GM18505 (cell line): Measurements from ENCODE around the gene PAFAH2.

Experiments used
- ATAC-seq: cut with Tn5 transposase; IDR thresholded peaks from one replicate; pipeline ENCODE4 v1.9.1; 2021; ENCODE audit not compliant: unreplicated experiment
- POLR2A ChIP-seq: IDR thresholded peaks from 4 replicates; pipeline ENCODE4 v1.6.1; 2011; ENCODE audit warnings: borderline replicate concordance; ENCODE audit not compliant: insufficient read depth, insufficient read length; ENCODE audit errors: extremely low read depth

The PAFAH2 gene

DNA sequence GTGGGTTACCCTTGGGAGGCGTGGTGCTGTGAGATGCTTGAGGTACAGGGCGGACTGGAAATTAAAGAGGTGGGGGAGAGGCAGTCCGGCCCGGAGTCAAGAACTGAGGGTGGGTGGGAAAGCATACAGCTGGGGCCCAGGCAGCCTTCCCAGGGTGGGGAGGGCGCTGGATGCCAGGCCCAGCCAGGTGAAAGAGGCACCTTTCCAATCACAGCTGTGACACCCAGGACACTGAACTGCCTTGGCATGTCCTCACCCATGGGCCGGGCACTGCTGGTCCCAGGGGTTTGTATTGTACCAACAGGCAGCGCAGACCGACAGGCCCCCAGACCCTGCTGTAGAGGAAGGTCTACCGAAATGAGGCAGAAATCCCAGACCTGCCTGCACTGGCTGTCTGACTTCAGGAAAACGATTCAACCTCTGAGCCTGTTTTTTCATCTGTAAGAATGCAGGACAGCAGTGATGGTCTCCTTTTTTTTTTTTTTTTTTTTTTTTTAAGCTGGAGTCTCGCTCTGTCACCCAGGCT is 39.0 kb upstream of the PAFAH2 start:
- TF ChIP-seq POLR2A: no peak
- no peak for ATAC-seq

DNA sequence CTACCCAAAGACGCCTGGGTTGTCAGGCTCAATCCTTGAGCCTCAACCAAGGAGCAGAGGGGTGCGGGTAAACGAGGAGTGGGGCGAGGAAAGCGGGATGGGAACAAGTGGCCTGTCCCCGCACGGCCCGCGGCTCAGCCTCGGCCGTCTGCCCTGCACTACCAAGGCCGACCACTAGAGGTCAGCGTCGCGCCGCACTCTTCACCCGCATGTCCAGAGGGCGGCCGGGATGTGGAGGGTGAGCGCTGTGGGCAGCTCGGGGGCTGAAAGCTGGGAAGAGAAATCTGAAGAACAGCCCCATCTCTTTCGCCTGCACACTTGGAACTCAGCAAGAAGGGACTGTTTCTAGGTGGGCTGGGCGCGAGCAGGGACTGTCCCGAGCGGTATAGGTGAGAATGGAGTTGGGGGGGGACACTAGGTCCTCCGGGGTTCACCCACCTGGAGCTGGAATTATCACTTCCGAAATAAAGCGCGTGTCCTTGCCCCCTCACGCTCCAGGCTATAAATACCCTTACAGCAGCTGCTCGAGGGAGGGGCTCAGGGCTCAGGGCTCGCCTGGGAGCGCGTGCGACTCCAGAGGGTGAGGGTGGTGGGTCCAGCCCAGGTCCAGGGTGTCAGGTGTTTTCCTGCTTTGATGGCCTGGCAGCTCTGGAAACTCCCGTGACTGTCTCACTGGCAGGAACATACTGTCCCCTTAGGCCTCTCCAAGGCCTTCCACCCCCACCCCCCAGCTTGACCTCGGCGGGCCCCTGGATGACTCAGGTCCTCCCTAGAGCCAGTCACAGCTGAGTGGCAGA is 38.3 kb upstream of the PAFAH2 start:
- peak; percentile 67 for ATAC-seq
- TF ChIP-seq POLR2A: no peak

DNA sequence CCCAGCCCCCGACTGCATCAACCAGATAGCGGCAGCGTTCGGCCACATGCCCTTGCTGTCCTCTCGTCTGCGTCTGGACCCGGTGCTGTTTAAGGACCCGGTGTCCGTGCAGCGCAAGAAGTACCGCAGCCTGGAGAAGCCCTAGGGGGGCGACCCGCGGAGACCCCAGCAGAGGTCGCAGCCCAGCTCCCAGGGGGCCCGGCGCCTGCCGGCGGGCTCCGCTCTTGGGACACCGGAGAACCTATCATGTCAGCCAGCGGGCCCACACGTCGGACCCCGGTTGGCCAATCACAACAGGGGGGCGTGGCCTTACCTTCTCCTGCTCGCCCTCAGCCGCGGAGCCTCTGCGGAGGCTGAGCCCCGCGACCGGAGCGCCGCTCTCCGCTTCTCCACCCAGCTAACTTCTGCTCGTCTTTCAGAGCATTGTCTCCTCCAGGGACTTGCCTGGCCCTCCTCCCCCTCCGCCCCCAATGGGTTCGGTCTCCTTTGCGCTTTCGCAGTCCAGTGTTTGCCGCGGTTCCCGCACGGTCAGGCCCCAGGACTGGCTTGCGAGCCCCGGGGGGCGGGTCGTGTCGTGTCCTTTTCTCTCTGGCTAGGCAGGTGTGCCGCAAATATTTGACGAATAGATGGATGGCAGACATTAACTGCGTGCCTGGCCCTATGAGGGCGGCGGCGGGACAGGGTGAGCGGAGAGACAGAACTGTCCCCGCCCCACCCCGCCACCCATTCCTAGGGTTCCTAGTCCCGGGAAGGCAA is 37.5 kb upstream of the PAFAH2 start:
- peak; percentile 38 for TF ChIP-seq POLR2A
- ATAC-seq: peak; percentile 73

DNA sequence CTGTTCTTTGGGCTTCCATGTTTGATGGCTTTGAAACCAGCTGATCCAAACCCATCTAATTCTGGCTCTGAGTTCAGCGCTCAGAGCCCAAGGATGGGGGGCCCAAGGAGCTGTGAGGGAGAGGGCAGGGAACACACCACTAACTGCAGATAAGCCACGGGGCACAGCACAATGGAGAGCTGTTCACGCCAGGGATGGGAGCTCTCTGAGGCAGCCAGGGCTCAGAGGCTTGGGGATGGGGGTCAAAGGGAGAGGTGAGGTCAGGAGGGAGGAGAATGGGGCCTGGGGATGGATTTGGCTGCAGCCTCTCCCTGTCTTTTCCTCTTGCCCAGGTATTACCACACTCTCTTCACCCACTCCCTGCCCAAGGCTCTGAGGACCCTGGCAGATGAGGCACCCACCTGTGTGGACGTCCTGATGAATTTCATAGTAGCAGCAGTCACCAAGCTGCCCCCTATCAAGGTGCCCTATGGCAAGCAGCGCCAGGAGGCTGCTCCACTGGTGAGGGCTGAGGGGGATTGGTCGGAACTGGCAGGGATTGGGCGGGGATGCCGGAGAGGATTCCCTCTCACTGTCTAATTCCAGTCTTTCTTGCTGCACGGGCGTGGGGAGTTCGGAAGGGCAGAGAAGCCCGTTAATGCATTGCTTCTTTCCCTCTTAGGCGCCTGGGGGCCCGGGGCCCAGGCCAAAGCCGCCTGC is 36.8 kb upstream of the PAFAH2 start:
- no peak for ATAC-seq
- TF ChIP-seq POLR2A: no peak

DNA sequence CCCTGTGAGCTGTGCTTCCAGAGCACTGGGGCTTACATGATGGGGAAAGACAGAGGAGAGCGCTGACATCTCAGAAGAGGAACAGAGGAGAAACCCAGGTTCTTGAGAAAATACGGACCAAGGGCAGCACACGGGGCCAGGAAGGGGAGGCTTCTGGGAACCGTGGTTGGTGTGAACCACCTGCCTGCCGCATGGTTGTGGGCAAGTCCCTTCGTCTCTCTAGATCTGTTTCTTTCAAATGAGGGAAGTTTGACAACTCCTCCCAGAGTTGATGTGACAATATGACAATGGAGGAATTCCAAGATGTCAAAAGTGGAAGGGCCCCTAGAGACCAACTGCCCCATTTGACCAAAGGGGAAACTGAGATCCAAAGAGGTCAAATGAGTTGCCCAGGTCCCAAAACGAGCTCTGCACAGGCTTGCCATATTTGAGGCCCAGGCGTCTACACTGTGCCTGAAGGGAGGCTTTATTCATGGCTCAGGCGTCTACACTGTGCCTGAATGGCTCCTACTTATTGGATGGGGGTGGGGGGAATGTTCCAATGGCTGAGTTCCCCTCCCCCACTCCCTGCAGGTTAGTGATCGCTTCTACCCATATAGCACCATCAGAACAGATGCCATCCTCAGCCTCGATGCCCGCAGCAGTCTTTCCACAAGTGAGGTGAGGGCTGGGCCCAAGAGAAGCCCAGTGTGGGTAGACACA is 34.9 kb upstream of the PAFAH2 start:
- TF ChIP-seq POLR2A: no peak
- ATAC-seq: no peak

DNA sequence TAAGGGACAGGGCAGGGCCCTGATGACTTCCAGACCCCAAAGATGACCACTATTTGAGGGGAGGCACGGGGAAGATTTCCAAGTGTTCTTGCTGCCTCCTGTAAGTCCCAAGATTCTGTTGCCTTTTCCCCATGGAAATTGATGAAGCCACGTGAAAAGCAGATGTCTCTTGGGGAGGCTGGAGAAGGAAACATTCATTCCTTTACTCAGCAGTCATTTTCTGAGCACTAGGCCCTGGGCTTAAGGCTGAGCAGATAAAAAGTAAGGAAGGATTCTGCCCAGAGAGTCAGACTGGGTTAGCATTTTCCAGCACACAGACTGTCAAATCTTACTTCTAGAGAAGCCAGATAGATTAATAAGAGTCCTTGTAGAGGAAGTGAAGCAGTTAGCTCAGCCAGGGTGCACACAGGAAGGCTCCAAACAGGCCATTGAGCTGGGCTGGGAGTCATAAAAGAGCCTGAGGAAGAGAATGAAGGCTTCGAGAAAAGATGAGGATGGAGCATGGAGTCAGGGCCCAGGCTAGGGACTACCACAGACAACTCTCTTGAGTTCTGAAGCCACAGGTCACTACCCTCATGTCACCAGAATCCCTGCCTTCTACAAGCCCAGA is 33.9 kb upstream of the PAFAH2 start:
- no peak for TF ChIP-seq POLR2A
- no peak for ATAC-seq

DNA sequence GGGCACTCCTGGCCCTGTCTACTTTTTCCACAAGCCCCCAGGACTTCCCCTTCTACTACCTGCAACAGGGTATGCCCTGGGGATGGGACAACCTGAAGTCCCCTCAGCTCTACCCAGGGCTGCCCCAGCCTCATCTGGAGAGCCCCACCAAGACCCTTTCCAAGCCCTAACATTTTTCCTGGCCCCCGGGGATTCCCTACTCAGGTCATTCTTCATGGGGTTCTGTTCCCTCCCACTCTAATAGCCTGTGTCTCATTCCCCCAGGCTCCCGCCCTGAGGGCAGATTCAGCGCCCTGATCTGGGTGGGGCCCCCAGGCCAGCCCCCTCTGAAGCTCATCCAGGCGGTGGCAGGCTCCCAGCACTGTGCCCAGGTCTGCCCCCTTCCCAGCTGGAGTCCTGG is 33.3 kb upstream of the PAFAH2 start:
- no peak for TF ChIP-seq POLR2A
- ATAC-seq: no peak

DNA sequence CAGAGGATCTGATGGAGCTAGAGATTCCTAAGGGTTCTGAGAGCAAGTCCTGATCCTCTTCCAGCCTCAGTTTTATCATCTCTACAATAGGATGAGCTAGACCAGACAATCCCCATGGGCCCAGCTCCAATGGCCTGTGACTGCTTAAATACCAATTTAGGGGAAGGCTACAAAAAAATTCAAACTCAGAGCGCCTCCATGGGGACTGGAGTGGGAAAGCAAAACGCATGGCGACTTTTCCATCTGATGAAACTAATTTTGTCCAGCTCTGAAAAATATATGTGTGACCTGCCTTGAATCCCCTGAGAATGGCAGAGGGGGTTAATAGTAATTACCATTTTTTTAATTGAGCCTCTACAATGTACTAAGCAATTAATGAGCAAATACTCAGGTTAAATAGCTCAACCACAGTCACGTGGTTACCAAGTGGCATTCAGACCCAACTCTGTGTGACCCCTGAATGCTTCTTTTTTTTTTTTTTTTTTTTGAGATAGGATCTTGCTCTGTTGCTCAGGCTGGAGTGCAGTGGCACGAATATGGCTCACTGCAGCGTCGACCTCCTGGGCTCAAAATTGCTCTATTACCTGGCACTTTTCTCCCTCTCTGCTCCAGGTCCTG is 32.1 kb upstream of the PAFAH2 start:
- no peak for ATAC-seq
- TF ChIP-seq POLR2A: no peak

DNA sequence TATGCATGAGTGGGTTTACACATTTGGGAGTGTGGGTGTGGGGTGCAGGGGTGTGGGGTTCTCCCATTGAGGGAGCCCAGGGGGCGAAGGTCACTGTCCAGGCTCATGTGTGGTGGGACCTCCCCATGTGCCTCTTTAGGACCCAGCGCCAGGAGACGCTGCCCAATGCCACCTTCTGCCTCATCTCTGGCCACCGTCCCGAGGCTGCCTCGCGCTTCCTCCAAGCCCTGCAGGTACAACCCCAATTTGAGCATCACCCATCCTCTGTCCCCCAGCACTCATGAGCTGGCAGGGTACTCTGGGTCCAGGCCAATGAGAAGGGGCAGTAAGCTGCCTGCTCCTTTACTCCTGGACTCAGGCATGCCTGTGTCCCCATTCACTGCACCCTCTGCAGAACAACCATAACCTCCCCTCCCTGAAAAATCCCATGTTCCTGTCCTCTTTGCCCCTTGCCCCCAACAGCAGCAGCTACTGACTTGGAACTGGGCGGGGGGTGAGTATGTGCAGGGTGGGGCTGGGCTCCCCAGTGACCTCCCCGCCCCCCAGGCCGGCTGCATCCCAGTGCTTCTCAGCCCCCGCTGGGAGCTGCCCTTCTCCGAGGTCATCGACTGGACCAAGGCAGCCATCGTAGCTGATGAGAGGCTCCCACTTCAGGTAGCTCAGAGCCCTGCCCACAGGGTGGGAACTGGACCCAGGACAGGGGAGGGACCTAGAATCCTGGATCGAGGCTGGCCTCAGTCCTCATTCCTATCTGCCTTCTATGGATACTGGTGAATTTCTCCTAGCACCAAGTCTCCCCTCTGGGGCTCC is 31.4 kb upstream of the PAFAH2 start:
- no peak for ATAC-seq
- no peak for TF ChIP-seq POLR2A

DNA sequence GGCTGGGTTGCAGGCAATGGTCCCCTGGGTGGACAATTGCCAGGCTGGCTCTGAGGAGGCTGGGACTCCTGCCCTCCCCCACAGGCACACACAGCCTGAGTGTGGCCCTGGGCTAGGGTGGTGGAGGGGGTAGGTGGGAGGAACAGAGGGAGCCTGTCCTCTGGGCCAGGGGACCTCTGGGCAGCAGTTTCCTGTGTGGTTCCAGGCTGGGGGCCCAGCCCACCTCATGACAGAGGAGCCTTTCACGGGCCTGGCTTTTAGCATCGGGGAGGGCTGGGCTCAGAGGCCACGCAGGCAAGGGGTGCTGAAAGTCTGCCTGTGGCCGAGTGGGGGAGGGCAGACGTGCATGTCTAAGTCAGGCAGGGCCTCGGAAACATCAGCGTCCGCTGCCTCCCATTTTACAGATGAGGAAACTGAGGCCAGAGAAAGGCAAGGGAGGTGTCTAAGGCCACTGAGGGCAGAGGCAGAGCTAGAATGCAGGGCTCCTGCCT is 30.7 kb upstream of the PAFAH2 start:
- ATAC-seq: no peak
- no peak for TF ChIP-seq POLR2A
